ENCODE results near the gene SRSF12. TPM values are rescaled to one million over a fixed set of nuclear protein-coding genes. Genes with fewer than 3 reads are reported as not detected.
A peak's percentile ranks its signal among the peaks of the same experiment; 100 is the strongest.

Gene SRSF12
- total and polyA plus RNA-seq, 2 donors from 2014 or later: 1.0 to 2.3 TPM

DNA sequence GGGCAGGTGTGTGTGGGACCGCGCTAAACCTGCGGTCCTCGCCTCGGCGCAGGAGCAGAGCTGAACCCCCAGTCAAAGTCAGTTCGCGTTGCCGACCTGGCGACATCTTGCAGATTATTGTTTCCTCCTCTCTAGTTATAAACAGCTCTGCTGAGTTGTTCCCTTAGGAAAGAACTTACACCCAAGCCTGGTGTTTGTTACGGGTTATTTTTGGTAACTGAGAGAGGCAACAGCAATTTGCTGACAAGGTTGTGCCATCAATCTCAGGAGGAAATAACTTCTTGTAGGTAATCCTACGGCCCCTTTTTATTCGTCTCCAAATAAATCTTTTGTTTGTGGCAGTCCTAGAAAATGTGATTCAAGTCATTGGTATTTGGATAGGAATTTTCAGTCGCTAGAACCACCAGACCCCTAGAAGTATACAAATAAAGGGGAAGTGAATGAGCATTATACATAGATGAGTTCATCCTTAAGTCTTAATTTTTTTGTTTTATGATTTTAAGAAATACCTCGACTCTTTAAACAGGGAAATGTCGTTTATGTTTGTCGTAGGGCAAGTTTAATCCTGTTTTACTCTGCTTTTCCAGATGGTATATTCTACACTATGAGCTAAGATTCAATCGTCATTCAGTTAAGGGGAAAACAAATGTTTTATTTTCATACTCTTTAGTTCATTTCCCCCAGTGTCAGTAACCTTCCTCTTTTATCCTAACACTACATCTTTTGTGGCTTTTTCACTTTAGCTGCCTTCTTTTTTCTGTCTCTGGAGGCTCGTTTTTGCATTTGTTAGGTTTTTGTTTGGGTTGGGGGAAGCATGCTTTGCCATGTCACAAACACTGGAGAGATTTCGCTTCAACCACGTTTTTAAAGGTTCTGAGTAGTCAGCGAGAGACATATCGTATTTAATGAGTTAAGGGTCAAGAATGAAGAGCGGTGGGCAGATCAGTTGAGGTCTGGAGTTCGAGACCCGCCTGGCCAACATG is 29.1 kb upstream of the SRSF12 start:
- H3K27ac ChIP-seq (ENCODE audit: low read depth in 2 of 2, low read length in 2 of 2): peak overlapping the region; percentile 80 to 85
- peaks cover 0 to 2% (median 0%) of the 10 kb centered on the region in 3 donors for H3K36me3 ChIP-seq (ENCODE audit: control insufficient read depth in 2 of 3, insufficient read depth in 3 of 3, low read length in 3 of 3)
- no peaks in the 10 kb centered on the region for H3K27me3 ChIP-seq (ENCODE audit: control insufficient read depth, insufficient read depth, low read length)
- DNase-seq: peak in 4 of 5 donors; percentile 44 to 71 (median 64)
- peaks cover 0 to 7% (median 0%) of the 10 kb centered on the region in 3 donors for H3K4me1 ChIP-seq (ENCODE audit: control insufficient read depth in 2 of 3, insufficient read depth in 2 of 3, low read depth in 1 of 3, low read length in 3 of 3)
- H3K4me3 ChIP-seq (ENCODE audit: low read length in 3 of 3): peak overlapping the region; percentile 80 to 93 (median 90)
- H3K9ac ChIP-seq (ENCODE audit: low read length in 3 of 3): peak overlapping the region; percentile 70 to 79 (median 75)
- FAIRE-seq: no peak
- TF ChIP-seq, protein P1, sequence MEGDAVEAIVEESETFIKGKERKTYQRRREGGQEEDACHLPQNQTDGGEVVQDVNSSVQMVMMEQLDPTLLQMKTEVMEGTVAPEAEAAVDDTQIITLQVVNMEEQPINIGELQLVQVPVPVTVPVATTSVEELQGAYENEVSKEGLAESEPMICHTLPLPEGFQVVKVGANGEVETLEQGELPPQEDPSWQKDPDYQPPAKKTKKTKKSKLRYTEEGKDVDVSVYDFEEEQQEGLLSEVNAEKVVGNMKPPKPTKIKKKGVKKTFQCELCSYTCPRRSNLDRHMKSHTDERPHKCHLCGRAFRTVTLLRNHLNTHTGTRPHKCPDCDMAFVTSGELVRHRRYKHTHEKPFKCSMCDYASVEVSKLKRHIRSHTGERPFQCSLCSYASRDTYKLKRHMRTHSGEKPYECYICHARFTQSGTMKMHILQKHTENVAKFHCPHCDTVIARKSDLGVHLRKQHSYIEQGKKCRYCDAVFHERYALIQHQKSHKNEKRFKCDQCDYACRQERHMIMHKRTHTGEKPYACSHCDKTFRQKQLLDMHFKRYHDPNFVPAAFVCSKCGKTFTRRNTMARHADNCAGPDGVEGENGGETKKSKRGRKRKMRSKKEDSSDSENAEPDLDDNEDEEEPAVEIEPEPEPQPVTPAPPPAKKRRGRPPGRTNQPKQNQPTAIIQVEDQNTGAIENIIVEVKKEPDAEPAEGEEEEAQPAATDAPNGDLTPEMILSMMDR (IDR thresholded peaks at IDR 0.05; ENCODE audit: borderline replicate concordance, extremely low read depth, insufficient read depth): no peak
- intact Hi-C loops (cut with DNase I): no loop called here
- H3K9me3 ChIP-seq (ENCODE audit: control insufficient read depth in 2 of 3, insufficient read depth in 1 of 3, low read length in 3 of 3): no peaks in the 10 kb centered on the region

DNA sequence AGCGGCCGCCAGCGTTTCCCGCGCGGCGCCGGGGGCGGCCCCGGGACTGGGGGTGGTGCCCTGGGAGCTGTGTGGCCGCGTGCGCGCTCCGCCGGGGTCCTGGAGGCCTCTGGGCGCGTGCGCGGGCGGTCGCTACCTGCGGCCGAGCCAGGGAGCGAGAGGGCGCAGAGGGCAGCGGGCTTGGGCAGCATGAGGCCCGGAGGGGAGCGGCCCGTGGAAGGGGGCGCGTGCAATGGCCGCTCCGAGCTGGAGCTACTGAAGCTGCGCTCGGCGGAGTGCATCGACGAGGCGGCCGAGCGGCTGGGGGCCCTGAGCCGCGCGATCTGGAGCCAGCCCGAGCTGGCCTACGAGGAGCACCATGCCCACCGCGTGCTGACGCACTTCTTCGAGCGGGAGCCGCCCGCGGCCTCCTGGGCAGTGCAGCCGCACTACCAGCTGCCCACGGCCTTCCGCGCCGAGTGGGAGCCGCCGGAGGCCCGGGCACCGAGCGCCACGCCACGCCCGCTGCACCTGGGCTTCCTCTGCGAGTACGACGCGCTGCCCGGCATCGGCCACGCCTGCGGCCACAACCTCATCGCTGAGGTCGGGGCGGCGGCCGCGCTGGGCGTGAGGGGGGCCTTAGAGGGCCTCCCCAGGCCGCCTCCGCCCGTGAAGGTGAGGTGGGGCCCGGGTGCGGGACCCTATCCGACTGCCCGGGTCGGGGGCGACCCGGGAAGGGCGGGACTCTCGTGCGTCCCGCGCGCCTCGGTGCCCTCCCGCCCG is 28.3 kb upstream of the SRSF12 start, which contains the start of gene PM20D2:
Gene PM20D2, plus strand, starts transcription at position 100 of the 762 bp plus-strand sequence. Its CDS starts 90 bp downstream, at position 190.
- TF ChIP-seq, protein P1 (IDR thresholded peaks at IDR 0.05; ENCODE audit: borderline replicate concordance, extremely low read depth, insufficient read depth): no peak
- H3K27ac ChIP-seq (ENCODE audit: low read depth in 2 of 2, low read length in 2 of 2): peak within 1 kb of the TSS; percentile 80 to 85
- no peak for FAIRE-seq

DNA sequence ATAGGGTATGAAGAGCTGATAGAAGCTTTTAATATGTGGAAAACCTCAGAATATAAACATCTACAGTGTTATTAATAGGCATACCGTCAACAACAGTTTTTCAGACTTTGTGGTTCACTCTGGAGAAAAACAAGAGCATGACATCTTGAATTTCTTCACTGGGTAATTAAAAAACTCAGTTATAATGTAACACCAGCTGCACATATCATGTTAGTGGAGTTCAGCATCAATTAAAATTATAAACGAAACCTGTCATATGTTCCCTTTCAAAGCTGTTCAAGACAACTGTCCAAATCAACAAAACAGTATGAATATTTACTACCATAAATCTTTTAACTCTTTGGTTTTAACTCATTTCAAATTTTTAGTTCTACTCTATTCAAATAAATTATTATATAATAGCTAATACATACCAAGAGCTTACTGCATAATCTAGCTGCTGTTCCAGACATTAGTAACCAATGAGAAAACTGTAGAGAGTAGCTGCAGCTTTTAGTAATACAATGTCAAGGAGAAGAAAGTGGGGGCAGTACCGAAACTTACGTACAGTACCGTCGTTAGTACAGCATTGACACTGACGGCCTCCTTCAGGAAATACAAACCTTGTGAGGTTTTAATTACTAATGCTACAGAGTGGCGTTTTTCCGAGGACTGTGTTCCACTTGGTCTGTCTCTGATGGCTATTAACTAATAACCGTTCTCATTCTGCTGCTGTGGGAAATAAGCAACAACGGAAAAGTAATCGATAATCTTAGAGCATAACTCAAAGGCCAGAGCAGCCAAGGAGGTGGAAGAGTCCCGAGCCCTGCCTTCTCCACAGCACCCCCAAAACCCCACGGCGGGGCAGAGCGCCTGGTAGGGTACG is 27.5 kb upstream of the SRSF12 start:
- Histone ChIP-seq H3K27me3 (ENCODE audit: control insufficient read depth, insufficient read depth, low read length) (no peaks in the 10 kb centered on the region), H3K27ac (ENCODE audit: low read depth in 2 of 2, low read length in 2 of 2) (peak overlapping the region; percentile 80 to 85), H3K9ac (ENCODE audit: low read length in 3 of 3) (peak overlapping the region; percentile 52 to 83 (median 70)), H3K4me1 (ENCODE audit: control insufficient read depth in 2 of 3, insufficient read depth in 2 of 3, low read depth in 1 of 3, low read length in 3 of 3) (peaks cover 0 to 7% (median 0%) of the 10 kb centered on the region in 3 donors), H3K4me3 (ENCODE audit: low read length in 3 of 3) (peak overlapping the region; percentile 74 to 93 (median 90)), H3K36me3 (ENCODE audit: control insufficient read depth in 2 of 3, insufficient read depth in 3 of 3, low read length in 3 of 3) (peaks cover 0 to 2% (median 0%) of the 10 kb centered on the region in 3 donors), H3K9me3 (ENCODE audit: control insufficient read depth in 2 of 3, insufficient read depth in 1 of 3, low read length in 3 of 3) (no peaks in the 10 kb centered on the region)
- DNase-seq (peak in 2 of 5 donors; percentile 63 to 68), FAIRE-seq (no peak)
- intact Hi-C loops (cut with DNase I): no loop called here
- TF ChIP-seq, protein P1 (IDR thresholded peaks at IDR 0.05; ENCODE audit: borderline replicate concordance, extremely low read depth, insufficient read depth): no peak

More for the DNA sequence above, 28.3 kb upstream of the SRSF12 start, which contains the start of gene PM20D2:
- Histone ChIP-seq H3K4me3 (ENCODE audit: low read length in 3 of 3) (peak within 1 kb of the TSS; percentile 80 to 93 (median 90)), H3K9me3 (ENCODE audit: control insufficient read depth in 2 of 3, insufficient read depth in 1 of 3, low read length in 3 of 3) (no peaks in the 10 kb centered on the region), H3K36me3 (ENCODE audit: control insufficient read depth in 2 of 3, insufficient read depth in 3 of 3, low read length in 3 of 3) (peaks cover 0 to 2% (median 0%) of the 10 kb centered on the region in 3 donors), H3K27me3 (ENCODE audit: control insufficient read depth, insufficient read depth, low read length) (no peaks in the 10 kb centered on the region), H3K4me1 (ENCODE audit: control insufficient read depth in 2 of 3, insufficient read depth in 2 of 3, low read depth in 1 of 3, low read length in 3 of 3) (peaks cover 0 to 7% (median 0%) of the 10 kb centered on the region in 3 donors), H3K9ac (ENCODE audit: low read length in 3 of 3) (peak within 1 kb of the TSS; percentile 70 to 83 (median 79))
- peak; percentile 76 to 90 (median 85) for DNase-seq
- intact Hi-C loops (cut with DNase I): no loop called here
